ENCODE results near the gene OGT. TPM values are rescaled to one million over a fixed set of nuclear protein-coding genes. Genes with fewer than 3 reads are reported as not detected.

Gene OGT
- total RNA-seq, 1 donor from 2014 or later = 146 TPM

DNA sequence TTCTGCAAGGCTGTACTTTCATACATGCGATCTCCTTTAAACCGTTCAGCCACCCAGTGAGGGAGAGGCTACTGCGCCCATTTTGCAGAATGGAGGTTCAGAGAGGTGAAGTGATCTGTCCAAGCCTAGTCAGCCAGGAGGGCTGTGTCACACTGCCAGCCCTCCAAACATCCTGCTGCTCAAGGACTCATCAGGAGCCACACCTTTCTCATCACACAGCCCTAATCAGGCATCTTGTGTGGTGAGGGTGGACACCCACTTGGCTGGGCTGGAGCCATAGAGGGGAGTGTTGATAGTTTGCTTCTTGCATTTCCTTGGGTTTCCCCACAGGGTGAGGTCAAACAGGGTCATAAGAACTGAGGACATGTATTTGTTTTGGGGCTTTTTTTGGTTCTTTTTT lies 90.8 kb downstream of the OGT start:
- no peaks in the 10 kb centered on the region for H3K36me3 Mint-ChIP-seq (ENCODE audit: insufficient read depth)
- no peak overlapping the region for H3K27ac Mint-ChIP-seq
- TF ChIP-seq CTCF (IDR thresholded peaks at IDR 0.05; ENCODE audit: unreplicated experiment) = no peak
- no peak overlapping the region for H3K4me3 Mint-ChIP-seq (ENCODE audit: low read depth)
- no peak for DNase-seq (ENCODE audit: low spot score, unreplicated experiment)
- no peaks in the 10 kb centered on the region for H3K27me3 Mint-ChIP-seq
- no peaks in the 10 kb centered on the region for H3K4me1 Mint-ChIP-seq (ENCODE audit: low read depth)
- H3K9me3 Mint-ChIP-seq (ENCODE audit: low read depth) = peaks cover 7% of the 10 kb centered on the region

GRCh38 chrX:71625471-71625870 lies 92.6 kb downstream of the OGT start:
- H3K9me3 Mint-ChIP-seq (ENCODE audit: low read depth) = peaks cover 3% of the 10 kb centered on the region
- H3K4me3 Mint-ChIP-seq (ENCODE audit: low read depth) = no peak overlapping the region
- no peak for DNase-seq (ENCODE audit: low spot score, unreplicated experiment)
- no peaks in the 10 kb centered on the region for H3K27me3 Mint-ChIP-seq
- TF ChIP-seq CTCF (IDR thresholded peaks at IDR 0.05; ENCODE audit: unreplicated experiment) = no peak
- no peaks in the 10 kb centered on the region for H3K36me3 Mint-ChIP-seq (ENCODE audit: insufficient read depth)
- H3K27ac Mint-ChIP-seq = no peak overlapping the region
- no peaks in the 10 kb centered on the region for H3K4me1 Mint-ChIP-seq (ENCODE audit: low read depth)

Other genes starting within 250 kb of the OGT start
- 754 and 795 TPM in 2 replicates for gene NONO, start 249.5 kb upstream of the OGT start, total RNA-seq
- gene ITGB1BP2, start 231.4 kb upstream of the OGT start, total RNA-seq = 5.8 and 6.6 TPM in 2 replicates
- 34.6 and 38.6 TPM in 2 replicates for gene TAF1, start 166.7 kb upstream of the OGT start, total RNA-seq
- gene GCNA, start 45.3 kb downstream of the OGT start, total RNA-seq = 2.7 and 3.9 TPM in 2 replicates
- gene CXCR3, start 85.4 kb downstream of the OGT start, total RNA-seq = not detected in 2 replicates
- not detected in 2 replicates for gene CXorf49, start 185.2 kb downstream of the OGT start, total RNA-seq
- not detected in 2 replicates for gene CXorf49B, start 230.2 kb downstream of the OGT start, total RNA-seq